Upper lobe of right lung (tissue), 1 donor: ENCODE measurements around the gene TOP3A. TPM values are rescaled to one million over a fixed set of nuclear protein-coding genes. Genes with fewer than 3 reads are reported as not detected.
"Not testable (repeated sequence)": the region's sequence is repeated elsewhere in the genome, so short reads cannot be mapped to it uniquely, and the experiment has no call there.

Experiments
- ATAC-seq: fragments of 200-7000 bp; cut with Tn5 transposase; one replicate; pipeline ENCODE4 v1.9.1; 2020; ENCODE audit warnings: mild to moderate bottlenecking, moderate library complexity
- DNase-seq: peaks from one replicate; pipeline ENCODE4 v3.0.0-alpha.2; 2020
- H3K27ac ChIP-seq: fragments of 200-600 bp; one replicate; pipeline ENCODE4 v1.8.0; 2022
- H3K27me3 ChIP-seq: fragments of 200-600 bp; one replicate; pipeline ENCODE4 v1.8.0; 2022; ENCODE audit warnings: mild to moderate bottlenecking
- H3K36me3 ChIP-seq: fragments of 200-600 bp; one replicate; pipeline ENCODE4 v1.8.0; 2022
- H3K4me1 ChIP-seq: fragments of 200-600 bp; one replicate; pipeline ENCODE4 v1.8.0; 2022
- H3K4me3 ChIP-seq: fragments of 200-600 bp; one replicate; pipeline ENCODE4 v1.8.0; 2022; ENCODE audit warnings: mild to moderate bottlenecking
- H3K9me3 ChIP-seq: fragments of 200-600 bp; one replicate; pipeline ENCODE4 v1.8.0; 2022
- CTCF ChIP-seq: fragments of 200-600 bp; IDR thresholded peaks from one replicate; pipeline ENCODE4 v1.8.0; 2022; ENCODE audit warnings: antibody characterized with exemption
- intact Hi-C: fragments of 100-400 bp; cut with DNase I; formaldehyde crosslinking; loops from one replicate; pipeline ENCODE4 v1.11.0; 2022
- total RNA-seq: library from RNA; stranded (reverse); fragmentation: NEBNext Ultra II Directional; extraction: Animal tissue kit (Norgen Biotek cat#: 25700); gene quantifications from one replicate; pipeline ENCODE4 v1.2.1, GENCODE V29; 2021
- donor health status: DM: no; HTN: yes; CAD: no; lungs with severe emphysema.

Gene TOP3A
- total RNA-seq, 1 donor from 2014 or later = 29.5 TPM

- peaks cover 51% of the 10 kb centered on the region for H3K36me3 ChIP-seq
These were observed 5.6 kb downstream of the TOP3A start for GRCh38 chr17:18309202-18309601.

GRCh38 chr17:18303206-18303605, 11.6 kb downstream of the TOP3A start:
- ATAC-seq, H3K9me3 ChIP-seq, H3K27me3 ChIP-seq, DNase-seq, intact Hi-C loops, H3K4me1 ChIP-seq, H3K27ac ChIP-seq, H3K4me3 ChIP-seq: not testable (repeated sequence)
- peaks cover 93% of the 10 kb centered on the region for H3K36me3 ChIP-seq

More at GRCh38 chr17:18309202-18309601, 5.6 kb downstream of the TOP3A start:
- no peak for TF ChIP-seq CTCF
- no peak overlapping the region for H3K27ac ChIP-seq
- peaks cover 25% of the 10 kb centered on the region for H3K4me1 ChIP-seq
- no peak for DNase-seq
- no peak overlapping the region for H3K4me3 ChIP-seq
- no peaks in the 10 kb centered on the region for H3K27me3 ChIP-seq
- intact Hi-C loops = no loop called here
- H3K9me3 ChIP-seq = no peaks in the 10 kb centered on the region
- no peak for ATAC-seq

DNA sequence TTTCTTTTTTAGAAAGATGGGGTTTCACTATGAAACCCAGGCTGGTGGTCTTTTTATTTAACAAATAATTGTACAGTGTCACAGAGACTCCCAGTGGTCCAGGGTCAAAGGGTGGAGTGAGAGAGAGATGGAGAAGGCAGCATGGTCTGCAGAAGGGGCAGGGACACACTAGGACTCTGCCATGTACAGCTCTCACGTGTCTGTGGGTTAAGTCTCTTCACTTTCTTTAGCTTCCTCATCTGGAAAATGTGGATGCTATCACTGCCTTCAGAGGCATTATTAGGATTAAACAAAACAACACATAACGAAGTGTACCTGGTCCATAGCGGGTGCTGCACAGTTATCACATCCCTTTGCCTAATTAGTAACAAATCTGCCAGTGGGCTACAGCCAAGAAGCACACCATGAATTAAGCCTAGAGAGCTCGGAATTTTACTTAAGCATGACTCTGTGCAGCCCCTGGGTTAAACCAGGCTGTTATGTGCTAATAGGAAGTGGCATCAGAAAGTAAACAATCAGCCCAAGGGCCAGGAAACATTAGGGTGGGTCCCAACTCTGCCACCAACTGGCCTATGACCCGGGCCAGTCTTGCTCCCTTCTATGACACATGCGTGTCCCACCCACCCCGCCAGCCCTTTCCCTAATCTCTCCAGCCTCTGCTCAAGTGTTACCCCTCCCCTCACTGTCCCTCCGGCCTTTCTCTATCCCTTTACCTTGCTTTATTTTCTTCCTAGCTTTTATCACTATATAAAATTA, 13.9 kb downstream of the TOP3A start:
- H3K36me3 ChIP-seq = peaks cover 70% of the 10 kb centered on the region
- no peaks in the 10 kb centered on the region for H3K27me3 ChIP-seq
- intact Hi-C loops = no loop called here
- peak; percentile 81 for ATAC-seq
- peaks cover 2% of the 10 kb centered on the region for H3K4me1 ChIP-seq
- no peak for TF ChIP-seq CTCF
- H3K4me3 ChIP-seq = no peak overlapping the region
- H3K9me3 ChIP-seq = no peaks in the 10 kb centered on the region
- no peak for DNase-seq
- H3K27ac ChIP-seq = peak overlapping the region; percentile 42

DNA sequence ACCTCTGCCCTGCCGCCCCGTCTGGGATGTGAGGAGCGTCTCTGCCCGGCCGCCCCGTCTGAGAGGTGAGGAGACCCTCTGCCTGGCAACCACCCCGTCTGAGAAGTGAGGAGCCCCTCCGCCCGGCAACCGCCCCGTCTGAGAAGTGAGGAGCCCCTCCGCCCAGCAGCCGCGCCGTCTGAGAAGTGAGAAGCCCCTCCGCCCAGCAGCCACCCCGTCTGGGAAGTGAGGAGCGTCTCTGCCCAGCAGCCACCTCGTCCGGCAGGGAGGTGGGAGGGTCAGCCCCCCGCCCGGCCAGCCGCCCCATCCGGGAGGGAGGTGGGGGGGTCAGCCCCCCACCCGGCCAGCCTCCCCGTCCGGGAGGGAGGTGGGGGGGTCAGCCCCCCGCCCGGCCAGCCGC, 16.7 kb downstream of the TOP3A start:
- H3K4me3 ChIP-seq, H3K27ac ChIP-seq, ATAC-seq, H3K27me3 ChIP-seq, intact Hi-C loops, DNase-seq, H3K9me3 ChIP-seq, H3K4me1 ChIP-seq: not testable (repeated sequence)
- H3K36me3 ChIP-seq = peaks cover 61% of the 10 kb centered on the region

DNA sequence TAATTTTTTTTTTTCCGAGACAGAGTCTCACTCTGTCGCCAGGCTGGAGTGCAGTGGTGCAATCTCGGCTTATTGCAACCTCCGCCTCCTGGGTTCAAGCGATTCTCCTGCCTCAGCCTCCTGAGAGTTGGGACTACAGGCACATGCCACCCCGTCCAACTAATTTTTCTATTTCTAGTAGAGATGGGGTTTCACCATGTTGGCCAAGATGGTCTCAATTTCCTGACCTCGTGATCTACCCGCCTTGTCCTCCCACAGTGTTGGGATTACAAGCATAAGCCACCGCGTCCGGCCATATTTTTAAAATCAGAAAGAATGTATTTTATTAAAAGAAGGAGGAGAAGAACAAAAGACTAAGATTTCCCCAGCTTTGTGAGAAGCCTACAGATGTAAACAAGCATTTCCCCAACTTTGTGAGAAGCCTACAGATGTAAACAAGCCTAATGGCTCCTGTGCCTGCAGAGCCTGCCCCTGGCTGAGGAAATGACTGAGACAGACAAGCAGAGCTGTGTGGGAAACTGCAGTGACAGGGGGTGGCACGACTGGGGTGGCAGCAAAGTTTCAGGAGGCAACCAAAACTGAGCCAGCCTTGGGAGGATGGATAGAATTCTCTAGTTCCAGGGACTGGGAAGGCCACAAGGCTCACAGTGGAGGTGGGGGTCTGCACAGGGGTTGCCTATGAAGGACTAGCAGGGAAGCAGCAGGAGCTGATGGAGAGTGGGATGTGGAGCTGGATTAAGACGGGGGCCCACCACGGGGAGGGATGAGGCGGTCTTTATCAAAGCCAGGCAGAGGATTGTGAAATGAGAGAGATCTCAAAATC, 22.9 kb downstream of the TOP3A start:
- no peaks in the 10 kb centered on the region for H3K27me3 ChIP-seq
- TF ChIP-seq CTCF = no peak
- no peak overlapping the region for H3K4me3 ChIP-seq
- H3K36me3 ChIP-seq = peaks cover 75% of the 10 kb centered on the region
- intact Hi-C loops = no loop called here
- H3K9me3 ChIP-seq = no peaks in the 10 kb centered on the region
- peaks cover 2% of the 10 kb centered on the region for H3K4me1 ChIP-seq
- no peak for DNase-seq
- ATAC-seq = no peak
- no peak overlapping the region for H3K27ac ChIP-seq

GRCh38 chr17:18285296-18285695, 29.5 kb downstream of the TOP3A start:
- intact Hi-C loops = no loop called here
- no peak for TF ChIP-seq CTCF
- Histone ChIP-seq H3K36me3 (peaks cover 93% of the 10 kb centered on the region), H3K27ac (no peak overlapping the region), H3K4me3 (no peak overlapping the region), H3K9me3 (no peaks in the 10 kb centered on the region), H3K4me1 (no peaks in the 10 kb centered on the region), H3K27me3 (no peaks in the 10 kb centered on the region)
- ATAC-seq = no peak
- no peak for DNase-seq
